Measurements from ENCODE around the gene TOR1AIP1.
"Not testable (repeated sequence)": the region's sequence is repeated elsewhere in the genome, so short reads cannot be mapped to it uniquely, and the experiment has no call there.

The TOR1AIP1 gene

DNA sequence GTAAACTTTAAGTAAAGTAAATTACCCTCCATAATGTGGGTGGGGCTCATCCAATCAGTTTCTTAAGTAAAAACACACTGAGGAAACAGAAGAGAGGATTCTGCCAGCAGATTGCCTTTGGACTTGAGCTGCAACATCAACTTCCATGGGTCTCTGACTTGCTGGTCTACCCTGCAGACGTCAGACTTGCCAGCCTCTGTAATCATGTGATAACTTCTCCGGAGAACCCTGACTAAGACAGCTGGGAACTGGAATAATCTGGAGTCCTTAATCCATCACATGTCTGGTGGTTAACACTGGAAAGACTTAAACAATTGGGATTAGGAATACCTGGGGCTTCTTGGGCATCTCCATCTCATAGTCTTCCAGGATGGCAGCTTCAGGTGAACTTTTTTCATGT is 59.4 kb downstream of the TOR1AIP1 start:
- no peak for FAIRE-seq

DNA sequence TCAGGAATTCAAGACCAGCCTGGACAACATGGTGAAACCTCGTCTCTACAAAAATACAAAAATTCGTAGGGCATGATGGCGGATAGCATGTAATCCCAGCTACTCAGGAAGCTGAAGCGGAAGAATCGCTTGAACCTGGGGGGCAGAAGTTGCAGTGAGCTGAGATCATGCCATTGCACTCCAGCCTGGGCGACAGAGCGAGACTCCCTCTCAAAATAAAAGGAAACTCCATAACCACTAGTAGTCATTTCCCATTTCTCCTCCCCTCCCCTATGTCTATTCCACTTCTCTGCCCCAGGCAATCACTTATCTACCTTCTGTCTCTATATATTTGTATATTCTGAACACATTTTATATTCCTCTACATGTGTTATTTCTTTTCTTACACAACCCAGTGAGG is 68.6 kb downstream of the TOR1AIP1 start:
- no peak for FAIRE-seq

DNA sequence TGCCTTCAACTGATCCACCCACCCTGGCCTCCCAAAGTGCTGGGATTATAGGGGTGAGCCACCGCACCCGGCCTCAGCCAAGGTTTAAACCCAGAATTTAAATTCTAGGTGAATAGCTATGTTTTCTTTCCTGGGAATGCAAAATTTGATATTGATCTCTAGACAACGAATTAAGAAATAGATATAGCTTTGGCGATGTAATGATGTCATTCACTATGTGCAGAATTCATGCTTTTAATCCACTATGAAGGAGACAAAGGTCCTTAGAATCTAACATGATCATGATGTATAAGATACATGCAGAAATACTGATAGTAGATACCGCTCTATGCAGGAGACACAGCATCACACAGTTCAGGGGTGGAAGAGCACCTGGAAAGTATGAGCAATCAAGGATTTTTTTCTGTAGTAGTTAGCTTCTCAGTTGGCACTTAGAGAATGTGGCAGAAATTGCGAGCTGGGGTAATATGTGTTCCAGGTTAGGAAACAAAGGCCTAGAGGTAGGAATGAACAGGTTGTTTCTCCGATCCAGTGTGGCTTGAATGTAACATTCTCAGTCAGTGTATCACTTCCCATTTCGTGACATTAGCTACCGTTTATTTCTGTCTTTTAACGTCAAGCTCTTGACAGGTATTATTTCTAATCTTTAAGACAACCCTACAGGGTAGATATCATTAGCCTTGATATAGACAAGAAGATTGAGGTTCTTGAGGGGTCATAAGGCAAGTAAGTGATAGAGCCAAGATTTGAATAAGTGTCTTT is 69.5 kb downstream of the TOR1AIP1 start:
- no peak for FAIRE-seq

DNA sequence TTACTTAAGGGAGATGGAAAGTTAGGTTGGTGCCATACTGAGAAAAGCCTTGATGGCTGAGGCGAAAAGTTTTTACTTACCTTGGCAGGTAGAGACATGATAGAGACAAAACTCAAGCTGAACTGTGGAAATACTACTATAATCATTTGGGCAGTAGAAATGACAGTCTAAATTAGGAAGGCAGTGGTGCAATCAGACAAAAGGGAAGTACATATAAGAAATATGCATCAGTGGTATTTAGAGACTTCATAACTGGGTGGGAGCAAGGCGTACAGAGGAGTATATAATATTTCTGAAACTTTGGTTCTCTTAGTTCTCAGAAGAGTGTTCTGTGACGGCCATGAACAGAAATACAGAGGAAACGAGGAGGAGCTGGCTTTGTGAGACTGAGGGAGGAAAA is 70.1 kb downstream of the TOR1AIP1 start:
- FAIRE-seq, result no peak

DNA sequence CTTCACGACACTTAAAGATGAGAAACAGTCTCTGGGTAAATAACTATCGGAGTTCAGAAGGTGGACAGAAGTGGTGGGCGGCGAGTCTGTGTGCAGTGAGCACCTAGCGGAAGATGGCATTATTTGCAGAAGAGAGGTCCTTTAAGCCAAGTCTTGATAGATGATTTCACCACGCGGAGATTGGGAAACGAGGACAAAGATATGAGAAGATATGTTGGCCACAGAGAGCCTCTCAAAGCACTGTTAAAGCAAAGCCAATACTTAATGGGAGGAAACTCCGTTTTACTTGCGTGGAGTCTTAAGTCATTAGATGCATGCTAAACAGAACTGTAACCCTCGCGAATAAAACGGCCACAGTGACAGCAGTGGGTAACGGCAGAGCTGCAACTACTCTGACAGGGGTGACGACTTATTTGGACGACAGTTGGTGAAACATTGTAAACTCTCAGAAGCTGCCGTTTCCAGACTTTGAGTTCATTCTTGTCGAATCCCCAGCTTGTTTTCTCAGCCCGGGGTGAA is 71.9 kb downstream of the TOR1AIP1 start:
- FAIRE-seq, result no peak

DNA sequence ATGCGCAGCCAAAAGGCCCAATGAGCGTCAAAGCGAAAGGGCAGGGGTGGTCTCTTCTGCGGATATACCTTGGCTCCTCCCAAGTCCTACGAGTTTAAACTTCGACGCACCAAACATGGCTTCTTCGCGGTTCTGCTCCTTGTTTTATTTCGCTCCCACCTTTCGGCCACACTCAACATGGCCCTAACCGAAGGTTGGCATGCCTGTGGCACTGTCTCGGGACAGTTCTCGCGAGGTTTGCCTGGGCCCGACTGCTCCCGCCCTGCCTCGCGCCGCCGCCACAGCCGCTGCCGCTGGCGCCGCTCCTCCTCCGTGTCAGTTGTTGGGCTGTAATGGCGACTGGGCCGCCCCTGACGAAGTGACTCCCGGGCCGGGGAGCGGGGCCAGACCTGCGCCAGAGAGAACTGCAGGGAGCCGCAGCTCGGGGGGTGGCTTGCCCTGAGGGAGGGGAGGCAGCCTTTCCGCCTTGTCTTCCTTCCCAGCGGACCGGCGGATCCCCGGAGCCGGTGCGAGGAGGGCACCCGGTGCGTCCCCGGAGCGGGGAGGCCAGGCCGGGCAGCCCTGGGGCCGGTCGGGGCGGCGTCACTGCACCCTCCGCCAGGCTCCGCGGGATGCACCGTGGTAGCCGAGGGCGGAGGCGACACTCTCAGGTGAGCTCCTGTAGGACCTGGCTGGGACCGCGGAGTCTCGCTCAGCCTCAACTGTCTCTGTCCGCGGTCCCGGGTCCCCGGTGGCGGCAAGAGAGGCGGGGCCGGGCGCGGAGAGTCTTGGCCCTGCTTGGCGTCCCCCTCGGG is 72.6 kb downstream of the TOR1AIP1 start, which contains the start of gene CEP350:
Gene CEP350, plus strand, starts transcription at position 318 of the 794 bp plus-strand sequence. CDS start 31,372 bp downstream, outside the sequence.
- peak; percentile 99 for FAIRE-seq

DNA sequence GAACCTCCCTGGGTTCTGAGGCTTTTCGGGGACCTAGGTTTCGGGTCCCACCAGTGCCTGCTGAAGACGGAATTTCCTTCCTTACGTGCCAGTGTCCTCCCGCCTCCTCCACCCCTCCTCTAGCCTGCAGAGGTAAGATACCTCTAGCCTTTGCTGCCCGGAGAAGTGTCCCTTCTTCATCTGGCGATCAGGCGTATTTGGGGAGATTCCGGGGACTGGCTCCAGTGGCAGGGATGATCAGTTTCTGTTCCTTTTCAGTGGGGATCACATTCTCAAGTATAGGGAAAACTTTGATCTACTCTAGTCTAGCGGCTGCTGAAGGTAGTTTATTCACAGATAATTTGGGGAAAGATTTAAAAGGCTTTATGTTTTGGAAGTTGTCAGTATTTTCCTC is 73.2 kb downstream of the TOR1AIP1 start:
- no peak for FAIRE-seq

DNA sequence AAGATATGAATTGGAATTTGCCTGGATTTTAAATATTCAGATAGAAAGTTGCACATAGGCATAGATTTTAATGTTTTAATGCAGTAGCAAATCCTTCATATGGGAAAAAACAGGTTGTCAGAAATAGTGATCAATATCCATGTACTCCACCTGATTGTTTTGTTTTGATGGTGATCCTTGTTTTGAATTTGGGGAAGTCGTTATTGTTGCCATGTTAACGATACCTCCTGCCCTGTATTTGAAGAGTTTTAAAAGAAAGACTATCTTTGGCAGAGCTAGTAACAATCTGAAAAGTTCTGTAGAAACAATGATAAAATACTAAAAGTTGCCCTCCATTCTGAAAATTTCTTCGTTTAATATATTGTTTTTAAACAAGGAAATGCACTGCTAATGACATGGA is 73.6 kb downstream of the TOR1AIP1 start:
- FAIRE-seq, result peak; percentile 21

DNA sequence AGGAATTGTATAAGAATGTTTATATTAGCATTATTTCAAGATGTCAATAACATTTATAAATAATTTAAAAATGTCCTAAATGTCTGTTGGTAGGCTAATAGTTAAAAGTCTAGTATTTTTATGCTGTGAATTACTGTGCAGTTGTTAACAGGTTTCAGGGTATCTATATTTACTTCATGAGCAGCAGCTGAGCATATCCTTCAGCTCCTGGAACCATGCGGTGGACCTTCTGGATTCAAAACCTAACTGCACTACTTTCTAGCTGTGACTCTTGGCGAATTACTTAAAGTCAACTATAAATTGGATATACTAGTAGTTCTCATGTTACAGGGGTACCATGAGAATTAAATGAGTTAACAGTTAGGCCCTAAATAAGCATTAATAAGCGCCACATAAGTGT is 76.3 kb downstream of the TOR1AIP1 start:
- FAIRE-seq, result no peak

DNA sequence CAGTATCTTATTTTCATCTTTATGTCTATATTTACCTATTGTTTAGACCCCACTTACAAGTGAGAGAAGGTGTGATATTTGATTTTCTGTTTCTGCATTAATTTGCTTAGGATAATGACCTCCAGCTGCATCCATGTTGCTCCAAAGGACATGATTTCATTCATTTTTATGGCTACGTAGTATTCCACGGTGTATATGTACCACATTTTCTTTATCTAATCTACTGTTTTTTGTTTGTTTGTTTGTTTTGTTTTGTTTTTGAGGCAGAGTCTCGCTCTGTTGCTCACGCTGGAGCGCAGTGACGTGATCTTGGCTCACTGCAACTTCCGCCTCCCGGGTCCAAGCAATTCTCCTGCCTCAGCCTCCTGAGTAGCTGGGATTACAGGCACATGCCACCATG is 80.1 kb downstream of the TOR1AIP1 start:
- not testable (repeated sequence) for FAIRE-seq

DNA sequence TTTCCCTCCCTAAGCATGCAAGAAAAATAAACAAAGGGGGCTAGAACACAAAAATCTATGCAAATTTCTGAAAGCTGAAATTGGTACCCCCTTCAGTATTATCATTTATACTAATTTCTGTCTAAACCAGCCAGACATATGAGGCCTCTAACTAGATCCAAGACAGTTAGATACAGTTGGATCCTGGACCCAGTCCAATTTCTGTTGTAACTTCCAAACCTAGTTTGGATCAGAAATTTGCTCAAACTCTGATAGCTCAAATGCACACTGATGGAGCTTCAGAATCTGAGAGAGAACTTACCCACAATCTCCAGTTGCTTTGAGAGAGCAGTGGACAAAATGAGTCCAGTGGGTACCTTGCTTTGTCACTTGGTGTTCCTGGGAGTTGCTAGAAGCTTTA is 84.5 kb downstream of the TOR1AIP1 start:
- FAIRE-seq, result no peak

DNA sequence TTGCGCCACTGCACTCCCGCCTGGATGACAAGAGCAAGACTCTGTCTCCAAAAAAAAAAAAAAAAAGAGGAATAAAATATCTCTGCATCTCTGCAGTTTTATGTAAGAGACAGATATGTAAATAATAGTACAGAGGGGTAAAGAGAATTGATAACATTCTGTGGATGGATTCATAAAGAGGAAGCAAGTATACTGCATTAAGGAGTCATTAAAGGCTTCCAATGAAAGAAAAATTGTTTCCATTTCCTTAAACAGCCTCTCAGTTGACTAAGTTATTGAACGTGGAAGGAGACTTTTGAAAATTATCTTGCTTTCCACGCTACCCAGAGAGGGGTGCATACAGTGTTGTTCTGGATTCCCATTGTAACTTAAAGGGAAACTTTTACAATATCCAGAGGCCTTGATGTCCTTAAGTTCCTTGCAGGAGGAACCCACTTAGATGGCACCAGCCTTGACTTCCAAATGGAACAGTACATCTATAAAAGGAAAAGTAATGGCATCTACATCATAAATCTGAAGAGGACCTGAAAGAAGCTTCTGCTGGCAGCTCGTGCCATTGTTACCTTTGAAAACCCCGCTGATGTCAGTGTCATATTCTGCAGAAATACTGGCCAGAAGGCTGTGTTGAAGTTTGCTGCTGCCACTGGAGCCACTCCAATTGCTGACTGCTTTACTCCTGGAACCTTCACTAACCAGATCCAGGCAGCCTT is 86.4 kb downstream of the TOR1AIP1 start:
- FAIRE-seq, result no peak

DNA sequence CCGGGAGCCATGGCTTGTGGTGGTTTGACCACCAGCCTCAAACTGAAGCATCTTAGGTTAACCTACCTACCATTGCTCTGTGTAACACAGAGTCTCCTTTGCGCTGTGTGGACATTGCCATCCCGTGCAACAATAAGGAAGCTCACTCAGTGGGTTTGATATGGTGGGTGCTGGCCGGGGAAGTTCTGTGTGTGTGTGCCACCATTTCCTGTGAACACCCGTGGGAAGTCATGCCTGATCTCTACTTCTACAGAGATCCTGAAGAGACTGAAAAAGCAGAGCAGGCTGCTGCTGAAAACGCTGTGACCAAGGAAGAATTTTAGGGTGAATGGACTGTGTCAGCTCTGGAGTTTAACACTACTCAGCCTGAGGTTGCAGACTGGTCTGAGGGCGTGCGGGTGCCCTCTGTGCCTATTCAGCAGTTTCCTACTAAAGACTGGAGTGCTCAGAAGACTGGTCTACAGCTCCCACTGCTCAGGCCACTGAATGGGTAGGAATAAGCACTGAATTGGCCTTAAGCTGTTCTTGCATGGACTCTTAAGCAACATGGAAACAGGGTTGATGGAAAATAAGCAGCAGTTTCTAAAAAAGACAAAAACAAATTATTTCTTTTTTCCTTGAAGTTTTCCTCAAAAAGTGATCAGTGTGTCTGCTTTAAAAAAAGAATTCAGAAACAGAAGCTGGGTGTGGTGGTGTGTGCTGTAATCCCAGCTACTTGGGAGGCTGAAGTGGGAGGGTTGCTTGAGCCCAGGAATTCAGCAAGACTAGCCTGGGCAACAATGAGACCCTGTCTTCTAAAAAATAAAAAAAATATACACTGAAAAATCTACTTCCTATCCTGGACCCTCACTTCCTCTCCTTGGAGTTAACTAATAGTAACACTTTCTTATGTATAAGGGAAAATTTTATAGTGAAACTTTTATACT is 87.2 kb downstream of the TOR1AIP1 start:
- FAIRE-seq, result peak; percentile 8

All from G401.6 (cell line).